Measurements from ENCODE around the gene ARL17B.
"Not testable (repeated sequence)": the region's sequence is repeated elsewhere in the genome, so short reads cannot be mapped to it uniquely, and the experiment has no call there.

GRCh38 chr17:46373418-46373817 lies 11.9 kb upstream of the ARL17B start:
- not testable (repeated sequence) for TF ChIP-seq CTCF, POLR2A (IDR thresholded peaks at IDR 0.05)

Data from right lobe of liver (tissue), 4 donors.